GM12891 (cell line): Measurements from ENCODE around the gene NT5C3B.
"Not testable (repeated sequence)": the region's sequence is repeated elsewhere in the genome, so short reads cannot be mapped to it uniquely, and the experiment has no call there.

ENCODE experiments used
- DNase-seq: peaks from one replicate; pipeline ENCODE4 v3.0.0; 2011; ENCODE audit warnings: low spot score; ENCODE audit not compliant: insufficient read length
- FAIRE-seq: peaks from 2 replicates; lab custom pipeline; 2011; peaks lifted over from hg19 to GRCh38; lab: Jason Lieb, UNC
- PAX5 ChIP-seq: IDR thresholded peaks from 2 replicates; pipeline ENCODE4 v1.6.1; 2011; ENCODE audit warnings: low read length, moderate library complexity, mild to moderate bottlenecking; ENCODE audit not compliant: insufficient read depth, severe bottlenecking
- POLR2A ChIP-seq: IDR thresholded peaks from 2 replicates; pipeline ENCODE4 v1.6.1; 2011; ENCODE audit warnings: low read depth, low read length, control low read depth
- POLR2AphosphoS5 ChIP-seq: IDR thresholded peaks from 2 replicates; pipeline ENCODE4 v1.6.1; 2011; ENCODE audit warnings: low read depth, low read length, control low read depth
- POU2F2 ChIP-seq: IDR thresholded peaks from 2 replicates; pipeline ENCODE4 v1.6.1; 2011; ENCODE audit warnings: low read depth, mild to moderate bottlenecking, control low read depth, low read length, moderate library complexity
- SPI1 ChIP-seq: IDR thresholded peaks from 2 replicates; pipeline ENCODE4 v1.6.1; 2011; ENCODE audit warnings: low read depth, low read length, control low read depth
- TAF1 ChIP-seq: IDR thresholded peaks from 2 replicates; pipeline ENCODE4 v1.6.1; 2011; ENCODE audit warnings: low read depth, low read length, control low read depth

NT5C3B gene

GRCh38 chr17:41844971-41845370 is 8.9 kb upstream of the NT5C3B start:
- DNase-seq (no peak), FAIRE-seq (no peak)
- TF ChIP-seq TAF1 (no peak), SPI1 (no peak), POLR2A (no peak)

DNA sequence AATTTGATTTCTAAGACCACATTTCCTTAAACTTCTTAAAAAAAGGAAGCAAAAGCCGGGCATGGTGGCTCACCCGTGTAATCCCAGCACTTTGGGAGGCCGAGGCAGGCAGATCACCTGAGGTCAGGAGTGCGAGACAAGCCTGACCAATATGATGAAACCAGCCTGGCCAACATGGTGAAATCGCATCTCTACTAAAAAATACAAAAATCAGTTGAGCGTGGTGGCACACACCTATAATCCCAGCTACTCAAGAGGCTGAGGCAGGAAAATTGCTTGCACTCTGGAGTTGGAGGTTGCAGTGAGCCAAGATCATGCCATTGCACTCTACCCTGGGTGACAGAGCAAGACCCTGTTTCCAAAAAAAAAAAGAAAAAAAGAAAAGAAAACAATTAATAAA is 4.7 kb upstream of the NT5C3B start:
- not testable (repeated sequence) for FAIRE-seq, DNase-seq

DNA sequence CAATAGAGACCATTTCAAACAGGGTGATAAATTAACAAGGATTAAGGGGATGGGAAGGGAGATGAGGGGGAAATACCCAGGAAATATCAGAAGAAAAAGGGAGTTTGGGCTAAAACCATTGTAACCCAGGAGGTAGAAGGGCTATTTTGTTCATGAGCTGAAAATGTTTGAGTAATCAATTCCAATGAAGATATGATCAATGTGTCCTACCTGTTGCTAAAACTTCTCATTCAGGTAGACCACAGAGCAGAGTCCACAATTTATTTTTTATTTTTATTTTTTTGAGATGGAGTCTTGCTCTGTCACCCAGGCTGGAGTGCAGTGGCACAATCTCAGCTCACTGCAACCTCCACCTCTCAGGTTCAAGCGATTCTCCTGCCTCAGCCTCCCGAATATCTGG is 3.4 kb upstream of the NT5C3B start:
- DNase-seq, FAIRE-seq: not testable (repeated sequence)

DNA sequence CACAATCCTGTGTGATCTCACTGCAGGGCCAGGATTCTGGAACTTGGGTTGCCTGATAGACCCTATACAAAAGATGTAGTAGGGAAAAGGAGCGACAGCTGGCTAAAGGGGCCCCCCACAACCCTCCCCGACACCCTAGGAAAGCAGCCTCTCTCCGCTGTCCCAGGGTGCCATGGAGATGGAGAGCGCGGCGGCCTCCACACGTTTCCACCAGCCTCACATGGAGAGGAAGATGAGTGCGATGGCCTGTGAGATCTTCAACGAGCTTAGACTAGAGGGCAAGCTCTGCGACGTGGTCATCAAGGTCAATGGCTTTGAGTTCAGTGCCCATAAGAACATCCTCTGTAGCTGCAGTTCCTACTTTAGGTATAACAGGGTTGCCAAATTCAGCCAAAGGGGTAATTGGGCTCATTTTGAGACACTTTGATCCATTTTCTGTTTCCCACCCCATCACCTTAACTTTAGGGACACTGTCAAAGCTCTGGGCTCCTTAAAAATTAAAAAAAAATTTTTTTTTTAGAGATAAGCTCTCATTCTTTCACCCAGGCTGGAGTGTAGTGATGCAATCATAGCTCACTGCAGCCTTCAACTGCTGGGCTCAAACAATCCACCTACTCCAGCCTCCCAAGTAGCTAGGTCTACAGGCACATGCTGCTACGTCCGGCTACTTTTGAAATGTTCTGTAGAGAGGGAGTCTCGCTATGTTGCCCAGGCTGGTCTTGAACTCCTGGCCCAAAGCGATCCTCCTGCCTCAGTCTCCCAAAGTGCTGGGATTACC is 1.9 kb upstream of the NT5C3B start, which contains the start of gene KLHL10:
Gene KLHL10 (plus strand): TSS at position 65 of the 778 bp plus-strand sequence. CDS start 108 bp downstream, at position 173.
- FAIRE-seq (no peak), DNase-seq (no peak)
- TF ChIP-seq POU2F2 (no peak), PAX5 (no peak), TAF1 (no peak), POLR2AphosphoS5 (no peak), SPI1 (no peak)

- FAIRE-seq (no peak), DNase-seq (no peak)
- TF ChIP-seq TAF1: no peak
- TF ChIP-seq POLR2AphosphoS5: no peak
- TF ChIP-seq POLR2A: no peak
- no peak for TF ChIP-seq SPI1
- no peak for TF ChIP-seq PAX5
- no peak for TF ChIP-seq POU2F2
These were observed 641 bp upstream of the NT5C3B start for GRCh38 chr17:41836550-41837196.

- DNase-seq (no peak), FAIRE-seq (peak; percentile 54)
- no peak for TF ChIP-seq POU2F2
- peak; percentile 55 for TF ChIP-seq SPI1
These were observed 725 bp downstream of the NT5C3B start for GRCh38 chr17:41835214-41835799.

GRCh38 chr17:41829961-41830360 is 6.1 kb downstream of the NT5C3B start:
- not testable (repeated sequence) for FAIRE-seq, DNase-seq

DNA sequence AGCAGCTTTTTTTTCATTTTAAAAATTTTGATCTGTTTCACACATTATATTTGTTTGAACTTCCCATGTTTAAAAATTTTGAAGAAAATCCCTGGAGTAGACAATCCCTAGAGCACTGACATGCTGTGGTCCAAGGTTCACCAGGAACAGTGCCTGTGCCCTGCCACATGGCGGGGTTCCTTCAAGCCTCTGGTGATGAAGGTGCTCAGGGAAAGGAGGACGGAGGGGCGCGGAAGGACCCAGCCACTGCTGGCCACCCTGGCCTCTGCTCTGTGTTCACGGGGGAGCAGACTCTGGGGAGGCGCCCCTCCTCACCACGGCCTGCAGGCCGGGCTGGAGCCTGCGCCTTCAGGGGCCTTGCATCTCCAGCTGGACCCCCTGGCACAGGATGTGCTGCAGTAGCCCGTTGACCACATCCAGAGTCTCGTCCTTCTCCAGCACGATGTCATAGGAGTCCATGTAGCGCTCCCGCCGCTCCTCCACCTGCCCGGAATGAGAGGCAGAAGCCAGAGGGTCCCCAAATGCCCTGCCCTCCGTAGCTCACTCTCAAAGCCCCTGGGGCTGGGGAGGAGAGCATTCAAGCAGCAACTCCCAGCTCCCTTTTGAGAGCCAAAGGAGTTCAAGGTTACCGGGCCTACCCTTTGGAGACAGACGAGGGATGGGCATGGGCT is 10.7 kb downstream of the NT5C3B start:
- no peak for TF ChIP-seq SPI1
- no peak for TF ChIP-seq POU2F2
- no peak for TF ChIP-seq PAX5
- no peak for TF ChIP-seq POLR2AphosphoS5
- TF ChIP-seq POLR2A: no peak
- no peak for TF ChIP-seq TAF1
- DNase-seq (no peak), FAIRE-seq (no peak)

DNA sequence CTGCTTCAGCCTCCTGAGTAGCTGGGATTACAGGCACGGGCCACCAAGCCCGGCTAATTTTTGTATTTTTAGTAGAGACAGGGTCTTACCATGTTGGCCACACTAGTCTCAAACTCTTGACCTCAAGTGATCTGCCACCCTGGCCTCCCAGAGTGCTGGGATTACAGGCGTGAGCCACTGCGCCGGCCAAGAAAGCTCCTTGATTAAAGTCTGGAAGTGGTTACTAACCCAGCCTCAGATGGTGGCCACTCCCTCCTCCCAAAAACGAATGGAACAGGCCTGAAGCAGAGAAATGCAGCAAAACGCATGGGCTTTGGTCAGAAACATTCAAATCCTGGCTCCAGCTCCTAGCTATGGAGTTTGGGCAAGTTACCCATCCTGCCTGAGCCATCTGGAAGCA is 11.9 kb downstream of the NT5C3B start:
- DNase-seq: no peak
- no peak for FAIRE-seq
- TF ChIP-seq TAF1 (no peak), SPI1 (no peak), POLR2A (no peak), POU2F2 (no peak), PAX5 (no peak), POLR2AphosphoS5 (no peak)

DNA sequence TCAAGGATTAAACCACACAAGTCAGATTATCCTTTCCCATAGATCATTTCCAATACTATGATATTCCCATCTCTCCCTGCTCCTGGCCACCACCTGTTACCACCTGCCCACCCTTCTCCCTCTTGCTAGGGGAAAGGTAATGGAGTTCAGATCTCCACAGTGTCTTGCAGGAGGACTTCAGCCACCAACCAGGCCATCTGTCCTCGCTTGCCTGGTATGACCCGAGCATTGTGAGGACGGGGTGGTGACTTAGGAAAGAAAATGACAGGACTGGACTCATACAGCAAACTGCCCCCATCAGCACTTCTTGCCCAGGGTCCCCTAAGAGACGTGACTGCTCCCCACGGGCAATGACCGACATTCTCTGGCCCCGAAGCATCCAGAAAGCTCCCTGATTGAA is 12.5 kb downstream of the NT5C3B start:
- TF ChIP-seq POU2F2 (no peak), PAX5 (no peak), POLR2A (no peak), TAF1 (no peak), POLR2AphosphoS5 (no peak), SPI1 (no peak)
- DNase-seq (no peak), FAIRE-seq (no peak)

DNA sequence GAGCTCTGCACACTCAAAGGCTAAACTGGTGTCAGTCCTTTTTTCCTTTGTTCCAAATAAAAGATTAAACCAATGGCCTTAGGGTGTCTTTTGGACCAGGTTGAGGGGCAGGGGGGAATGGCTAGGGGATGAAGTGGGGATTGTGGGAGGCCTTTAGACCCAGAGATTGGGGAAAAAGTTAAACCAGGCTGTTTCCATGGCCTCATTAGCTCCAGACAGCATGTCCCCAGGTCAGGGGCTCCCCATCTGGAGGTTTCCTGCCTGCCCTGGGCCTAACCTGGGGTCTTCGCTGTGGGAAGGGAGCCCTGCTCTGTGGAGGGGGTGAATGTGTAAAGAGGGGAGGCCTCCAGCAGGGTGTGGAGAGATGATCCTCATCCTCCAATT is 12.9 kb downstream of the NT5C3B start:
- no peak for DNase-seq
- TF ChIP-seq POLR2A (no peak), POLR2AphosphoS5 (no peak), PAX5 (no peak), POU2F2 (no peak), TAF1 (no peak), SPI1 (no peak)
- FAIRE-seq: no peak
